ENCODE data around the gene TTLL12. TPM values are rescaled to one million over a fixed set of nuclear protein-coding genes. Genes with fewer than 3 reads are reported as not detected.

TTLL12 gene
- total RNA-seq, 4 donors from 2014 or later: 20.0 to 35.2 (median 28.6) TPM

- Histone ChIP-seq H3K36me3 (peaks cover 5 to 9% of the 10 kb centered on the region in 2 donors), H3K4me1 (peaks cover 14 to 27% of the 10 kb centered on the region in 2 donors), H3K27ac (no peak overlapping the region), H3K27me3 (no peaks in the 10 kb centered on the region), H3K4me3 (replicated peaks in 1 of 3) (no peak overlapping the region), H3K9me3 (no peaks in the 10 kb centered on the region)
- no peak for TF ChIP-seq POLR2A (IDR thresholded peaks at IDR 0.05)
- no peak for TF ChIP-seq CTCF (IDR thresholded peaks at IDR 0.05)
- 86 to 90% methylated on average over 19 to 23 of the region's 23 CpGs for WGBS, 2 donors
- intact Hi-C loops (cut with DNase I): no loop called here
- DNase-seq: no peak
These were observed 20.6 kb downstream of the TTLL12 start for GRCh38 chr22:43166132-43166930.

GRCh38 chr22:43164636-43165035, 22.3 kb downstream of the TTLL12 start:
- intact Hi-C loops (cut with DNase I): no loop called here
- 2 to 18% methylated on average over 10 to 15 of the region's 16 CpGs for WGBS, 2 donors
- peak; percentile 72 for DNase-seq
- H3K27me3 ChIP-seq: no peaks in the 10 kb centered on the region
- peak overlapping the region; percentile 7 to 18 (median 12) for H3K27ac ChIP-seq
- H3K9me3 ChIP-seq: no peaks in the 10 kb centered on the region
- H3K36me3 ChIP-seq: peaks cover 0 to 5% of the 10 kb centered on the region in 2 donors
- no peak overlapping the region for H3K4me3 ChIP-seq (replicated peaks in 1 of 3)
- peaks cover 14 to 27% of the 10 kb centered on the region in 2 donors for H3K4me1 ChIP-seq
- TF ChIP-seq CTCF (IDR thresholded peaks at IDR 0.05) (no peak), POLR2A (IDR thresholded peaks at IDR 0.05) (no peak)

DNA sequence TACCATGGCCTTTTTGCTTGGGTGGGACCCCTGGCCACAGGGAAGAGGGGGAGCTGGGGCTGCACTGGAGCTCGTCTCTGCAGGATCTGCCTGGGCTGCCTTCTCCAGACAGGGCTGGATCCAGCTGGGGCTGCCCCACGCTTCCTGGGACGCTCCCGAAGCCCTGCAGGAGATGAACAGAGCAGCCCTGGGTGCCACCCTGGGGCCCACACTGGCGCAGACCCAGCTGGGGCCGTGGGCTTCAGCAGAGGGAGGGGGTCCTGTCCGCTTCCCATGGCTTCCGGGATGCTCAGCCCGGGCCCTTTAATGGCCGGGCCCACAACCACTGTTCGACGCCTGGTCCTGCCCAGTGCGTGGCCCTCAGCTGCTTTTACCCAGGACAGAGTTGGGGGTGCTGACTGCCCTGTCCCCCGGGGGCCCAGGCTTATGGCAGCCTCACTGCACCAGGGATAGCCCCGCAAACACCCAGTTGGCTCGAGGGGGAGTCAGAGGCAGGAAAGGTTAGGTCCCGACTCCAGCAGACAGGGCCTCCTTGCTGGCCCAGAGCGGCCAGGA, 23.6 kb downstream of the TTLL12 start:
- no peak for TF ChIP-seq CTCF (IDR thresholded peaks at IDR 0.05)
- TF ChIP-seq POLR2A (IDR thresholded peaks at IDR 0.05): no peak

GRCh38 chr22:43162412-43163150, 24.4 kb downstream of the TTLL12 start:
- H3K4me3 ChIP-seq (replicated peaks in 1 of 3): no peak overlapping the region
- no peaks in the 10 kb centered on the region for H3K9me3 ChIP-seq
- no peak overlapping the region for H3K27ac ChIP-seq
- WGBS, 2 donors: 93 to 100% methylated on average over 10 to 17 of the region's 24 CpGs
- peaks cover 0 to 3% of the 10 kb centered on the region in 2 donors for H3K36me3 ChIP-seq
- no peak for TF ChIP-seq CTCF (IDR thresholded peaks at IDR 0.05)
- intact Hi-C loops (cut with DNase I): no loop called here
- no peak for DNase-seq
- H3K27me3 ChIP-seq: no peaks in the 10 kb centered on the region
- H3K4me1 ChIP-seq: peaks cover 14 to 27% of the 10 kb centered on the region in 2 donors

More for the DNA sequence above, 23.6 kb downstream of the TTLL12 start:
- Histone ChIP-seq H3K9me3 (no peaks in the 10 kb centered on the region), H3K27me3 (no peaks in the 10 kb centered on the region), H3K4me3 (replicated peaks in 1 of 3) (no peak overlapping the region), H3K4me1 (peaks cover 14 to 27% of the 10 kb centered on the region in 2 donors), H3K36me3 (peaks cover 0 to 5% of the 10 kb centered on the region in 2 donors), H3K27ac (no peak overlapping the region)
- WGBS, 2 donors: 89 to 92% methylated on average over 11 to 14 of the region's 18 CpGs
- no peak for DNase-seq
- intact Hi-C loops (cut with DNase I): no loop called here
